ENCODE results near the gene ITSN2.

- TF ChIP-seq CTCF (IDR thresholded peaks at IDR 0.05) (no peak), POLR2A (IDR thresholded peaks at IDR 0.05) (no peak)
These were observed 85.5 kb downstream of the ITSN2 start for GRCh38 chr2:24274809-24275208.
